GM19452 (cell line): ENCODE data around the gene ISX.

Experiments
- ATAC-seq: cut with Tn5 transposase; IDR thresholded peaks from one replicate; pipeline ENCODE4 v1.9.1; 2021; ENCODE audit not compliant: unreplicated experiment

Gene ISX

GRCh38 chr22:35051791-35052190 is 14.2 kb upstream of the ISX start:
- no peak for ATAC-seq

- no peak for ATAC-seq
Measured at GRCh38 chr22:35053060-35053835, 12.7 kb upstream of the ISX start.

GRCh38 chr22:35054064-35054463 is 11.9 kb upstream of the ISX start:
- no peak for ATAC-seq

- no peak for ATAC-seq
Measured at GRCh38 chr22:35056486-35056885, 9.5 kb upstream of the ISX start.

GRCh38 chr22:35057155-35057554 is 8.8 kb upstream of the ISX start:
- ATAC-seq, result no peak

GRCh38 chr22:35059632-35060031 is 6.3 kb upstream of the ISX start:
- no peak for ATAC-seq

DNA sequence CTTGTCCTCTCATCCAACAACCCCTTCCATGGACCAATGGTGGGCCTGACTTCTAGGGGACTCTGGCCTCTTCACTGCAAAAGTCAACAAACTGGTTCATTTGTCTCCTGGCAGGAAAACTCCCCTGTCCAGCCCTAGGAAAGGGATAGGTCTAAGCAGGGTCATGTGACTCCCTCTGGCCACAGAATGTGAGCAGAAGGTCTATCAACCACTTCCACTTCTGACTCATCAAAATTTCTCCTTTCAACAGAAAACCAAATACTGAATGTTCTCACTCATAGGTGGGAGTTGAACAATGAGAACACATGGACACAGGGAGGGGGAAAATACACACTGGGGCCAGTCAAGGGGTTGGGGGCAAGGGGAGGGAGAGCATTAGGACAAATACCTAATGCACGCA is 1.3 kb upstream of the ISX start:
- ATAC-seq, result no peak

GRCh38 chr22:35065183-35065582 is 775 bp upstream of the ISX start:
- ATAC-seq, result no peak

- no peak for ATAC-seq
Measured at GRCh38 chr22:35066768-35067167, 810 bp downstream of the ISX start.

GRCh38 chr22:35069541-35069940 is 3.6 kb downstream of the ISX start:
- no peak for ATAC-seq

- ATAC-seq, result no peak
Measured at GRCh38 chr22:35070451-35071093, 4.6 kb downstream of the ISX start.

DNA sequence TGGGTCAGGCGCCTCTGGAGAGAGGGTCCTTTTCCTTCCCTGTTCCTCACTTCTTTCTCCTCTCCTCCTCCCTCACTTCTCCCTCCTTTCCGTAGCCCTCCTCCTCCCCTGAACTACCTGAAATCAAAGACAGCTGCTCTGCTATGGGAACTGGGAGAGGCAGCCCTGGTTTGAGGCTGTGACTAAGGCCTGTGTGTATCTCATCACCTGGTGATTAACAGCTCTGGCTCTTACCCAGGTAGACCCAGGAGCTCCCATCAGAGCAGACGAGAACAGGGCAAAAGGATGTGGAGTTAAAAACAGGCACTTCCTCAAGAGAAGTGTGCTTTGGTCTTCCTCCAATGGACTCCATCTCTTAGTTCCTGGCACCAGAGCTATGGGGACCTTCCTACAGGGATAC is 5.8 kb downstream of the ISX start:
- ATAC-seq, result no peak

- no peak for ATAC-seq
Measured at GRCh38 chr22:35072925-35073324, 7.0 kb downstream of the ISX start.

GRCh38 chr22:35074583-35074982 is 8.6 kb downstream of the ISX start:
- ATAC-seq, result no peak

GRCh38 chr22:35076630-35077029 is 10.7 kb downstream of the ISX start:
- no peak for ATAC-seq

- ATAC-seq, result no peak
Measured at GRCh38 chr22:35085621-35086020, 19.7 kb downstream of the ISX start.

- no peak for ATAC-seq
Measured at GRCh38 chr22:35089139-35089538, 23.2 kb downstream of the ISX start.

DNA sequence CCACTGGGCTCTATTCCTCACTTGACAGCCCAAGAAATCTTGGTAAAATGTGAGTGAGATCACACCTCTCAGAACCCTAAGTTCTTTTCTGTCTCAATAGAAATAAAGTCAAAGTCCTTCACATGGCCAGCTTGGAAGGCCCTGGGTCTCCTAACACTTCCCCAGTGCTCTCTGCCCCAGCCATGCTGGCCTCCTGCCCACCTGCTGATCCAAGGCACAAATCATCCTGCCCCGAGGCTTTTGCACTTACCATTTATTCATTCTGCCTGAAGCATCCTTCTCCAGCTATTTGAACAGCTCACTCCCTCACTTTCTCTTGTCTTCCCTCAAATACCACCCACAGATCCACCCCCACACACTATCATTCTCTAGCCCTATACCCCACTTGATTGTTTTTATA is 26.4 kb downstream of the ISX start:
- ATAC-seq, result no peak

DNA sequence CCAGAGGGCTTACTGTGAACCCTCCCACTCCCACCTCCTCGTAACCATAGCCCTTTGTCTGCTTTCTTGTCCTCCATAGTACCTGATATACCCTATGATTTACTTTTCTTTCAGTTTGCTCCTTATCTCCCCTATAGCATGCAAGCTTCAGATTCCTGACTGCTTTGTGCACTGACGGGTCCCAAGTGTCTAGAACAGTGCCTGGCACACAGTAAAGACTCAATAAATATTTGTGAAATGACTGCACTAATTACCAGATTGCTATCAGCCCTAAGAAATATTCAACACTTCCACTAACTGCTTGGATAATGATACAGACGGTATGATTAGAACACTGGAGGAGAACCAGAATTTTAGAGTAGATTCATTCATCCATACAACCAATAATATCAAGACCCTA is 33.0 kb downstream of the ISX start:
- no peak for ATAC-seq

- ATAC-seq, result no peak
Measured at GRCh38 chr22:35099883-35100282, 33.9 kb downstream of the ISX start.

DNA sequence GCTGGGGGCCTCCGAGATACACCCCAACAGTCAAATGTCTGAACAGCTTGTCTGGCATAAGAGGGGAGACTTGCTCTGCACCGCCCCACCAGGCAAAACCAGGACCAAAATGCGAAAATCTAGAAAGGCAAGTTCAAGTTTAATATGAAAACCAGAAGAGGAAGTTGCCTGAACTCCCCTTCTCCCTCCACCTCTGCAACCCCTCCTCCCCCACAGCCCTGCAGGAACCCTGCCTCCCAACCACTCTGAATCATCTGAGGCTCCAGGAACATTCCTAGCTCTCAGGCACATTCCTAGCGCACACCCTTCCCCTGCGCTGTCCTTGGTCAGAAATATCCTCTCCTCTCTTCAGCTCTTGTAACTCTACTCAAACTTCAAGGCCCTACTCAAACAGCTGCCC is 36.7 kb downstream of the ISX start:
- ATAC-seq, result no peak

- ATAC-seq, result no peak
Measured at GRCh38 chr22:35103761-35104160, 37.8 kb downstream of the ISX start.

DNA sequence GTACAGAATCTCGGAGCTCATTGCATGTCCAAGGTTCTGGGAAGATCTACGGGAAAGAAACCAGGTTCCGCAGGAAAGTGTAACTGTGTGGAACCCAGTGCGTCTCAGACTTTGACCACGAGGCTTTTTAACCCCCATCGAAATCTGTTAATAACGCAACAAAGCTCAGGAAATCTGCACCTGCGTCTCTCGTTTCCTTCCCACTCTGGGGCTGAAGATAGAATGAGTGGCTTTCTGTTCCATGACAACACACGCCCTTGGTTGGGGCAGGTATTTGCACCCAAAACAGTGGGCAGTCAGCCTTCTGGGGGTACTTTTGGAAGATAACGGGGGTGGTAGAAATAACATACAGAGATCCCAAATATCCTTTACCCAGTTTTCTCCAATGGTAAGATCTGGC is 38.5 kb downstream of the ISX start:
- no peak for ATAC-seq
